HCT116 (cell line): Measurements from ENCODE around the gene EDN2.

Experiments
- POLR2A ChIP-seq: IDR thresholded peaks from 2 replicates; pipeline ENCODE4 v1.7.0; 2011; ENCODE audit warnings: borderline replicate concordance; ENCODE audit not compliant: insufficient read depth, insufficient read length; ENCODE audit errors: extremely low read depth
- TF ChIP-seq, protein P1 (sequence below), 3 experiments: fragments of 200-600 bp in 1 of 3; sonication (generic) in 1 of 3; IDR thresholded peaks in 2 of 3; conservative IDR thresholded peaks in 1 of 3; 2 replicates each; pipeline ENCODE4 v1.5.1; 2012 to 2017; ENCODE audit warnings: low read depth in 2 of 3, low read length in 2 of 3, antibody characterized with exemption in 1 of 3, borderline replicate concordance in 1 of 3, control low read depth in 1 of 3, mild to moderate bottlenecking in 1 of 3, mixed read lengths in 1 of 3, mixed run types in 1 of 3, moderate library complexity in 1 of 3; ENCODE audit not compliant: insufficient read depth in 1 of 3

DNA sequence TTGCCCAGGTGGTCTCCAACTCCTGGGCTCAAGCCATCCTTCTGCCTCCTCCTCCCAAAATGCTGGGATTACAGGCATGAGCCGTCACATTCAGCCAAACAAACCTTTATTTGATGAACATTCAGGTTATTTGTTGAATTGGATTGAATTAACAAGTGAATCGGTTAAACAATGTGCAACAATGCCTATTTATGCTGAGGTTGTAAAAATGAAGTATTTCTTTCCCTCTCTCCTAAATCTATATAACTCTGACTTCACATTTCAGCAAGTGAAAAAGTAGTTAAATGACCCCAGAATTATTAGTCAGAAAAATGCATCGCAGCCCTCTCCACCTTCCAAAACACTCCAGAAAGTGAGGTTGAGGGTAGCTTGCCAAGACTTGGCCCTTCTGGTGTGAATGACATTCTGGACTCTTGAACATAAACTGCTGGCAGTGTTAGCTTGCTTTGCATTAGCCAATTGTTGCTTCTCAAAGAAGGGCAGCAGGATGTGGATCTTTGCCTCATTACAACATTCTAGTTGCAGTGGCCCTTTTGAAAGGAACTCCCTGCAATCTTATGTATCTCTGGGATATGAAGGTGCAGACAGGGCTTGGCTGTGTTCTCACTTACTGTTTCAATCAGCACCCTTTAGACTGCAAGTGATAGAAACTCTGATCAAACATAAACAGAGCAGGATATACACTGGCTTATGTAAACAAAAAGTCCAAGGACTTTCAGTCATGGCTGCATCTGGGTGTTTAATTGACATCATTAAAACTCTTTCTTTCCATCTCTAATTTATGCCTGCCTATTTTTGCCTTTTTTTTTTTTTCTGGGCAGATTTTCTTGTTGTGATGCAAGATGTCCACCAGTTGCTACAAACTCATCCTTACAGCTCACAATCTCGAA, 22.4 kb downstream of the EDN2 start:
- TF ChIP-seq, protein P1, sequence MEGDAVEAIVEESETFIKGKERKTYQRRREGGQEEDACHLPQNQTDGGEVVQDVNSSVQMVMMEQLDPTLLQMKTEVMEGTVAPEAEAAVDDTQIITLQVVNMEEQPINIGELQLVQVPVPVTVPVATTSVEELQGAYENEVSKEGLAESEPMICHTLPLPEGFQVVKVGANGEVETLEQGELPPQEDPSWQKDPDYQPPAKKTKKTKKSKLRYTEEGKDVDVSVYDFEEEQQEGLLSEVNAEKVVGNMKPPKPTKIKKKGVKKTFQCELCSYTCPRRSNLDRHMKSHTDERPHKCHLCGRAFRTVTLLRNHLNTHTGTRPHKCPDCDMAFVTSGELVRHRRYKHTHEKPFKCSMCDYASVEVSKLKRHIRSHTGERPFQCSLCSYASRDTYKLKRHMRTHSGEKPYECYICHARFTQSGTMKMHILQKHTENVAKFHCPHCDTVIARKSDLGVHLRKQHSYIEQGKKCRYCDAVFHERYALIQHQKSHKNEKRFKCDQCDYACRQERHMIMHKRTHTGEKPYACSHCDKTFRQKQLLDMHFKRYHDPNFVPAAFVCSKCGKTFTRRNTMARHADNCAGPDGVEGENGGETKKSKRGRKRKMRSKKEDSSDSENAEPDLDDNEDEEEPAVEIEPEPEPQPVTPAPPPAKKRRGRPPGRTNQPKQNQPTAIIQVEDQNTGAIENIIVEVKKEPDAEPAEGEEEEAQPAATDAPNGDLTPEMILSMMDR (IDR thresholded peaks at IDR 0.05 in 2 of 3, conservative IDR thresholded peaks at IDR 0.05 in 1 of 3; ENCODE audit: borderline replicate concordance in 1 of 3, insufficient read depth in 1 of 3, low read depth in 2 of 3, low read length in 2 of 3), result no peak
- TF ChIP-seq POLR2A, result no peak
